GM12872 (cell line): ENCODE results near the gene ESYT2.

Experiments
- CTCF ChIP-seq: IDR thresholded peaks from 3 replicates; pipeline ENCODE4 v1.5.1; 2011; ENCODE audit warnings: low read depth, mild to moderate bottlenecking, low read length, moderate library complexity; ENCODE audit not compliant: insufficient read depth

The ESYT2 gene

GRCh38 chr7:158858592-158859503 lies 29.5 kb upstream of the ESYT2 start:
- no peak for TF ChIP-seq CTCF

GRCh38 chr7:158856883-158857668 lies 27.8 kb upstream of the ESYT2 start:
- no peak for TF ChIP-seq CTCF

GRCh38 chr7:158854681-158855081 lies 25.4 kb upstream of the ESYT2 start:
- no peak for TF ChIP-seq CTCF

DNA sequence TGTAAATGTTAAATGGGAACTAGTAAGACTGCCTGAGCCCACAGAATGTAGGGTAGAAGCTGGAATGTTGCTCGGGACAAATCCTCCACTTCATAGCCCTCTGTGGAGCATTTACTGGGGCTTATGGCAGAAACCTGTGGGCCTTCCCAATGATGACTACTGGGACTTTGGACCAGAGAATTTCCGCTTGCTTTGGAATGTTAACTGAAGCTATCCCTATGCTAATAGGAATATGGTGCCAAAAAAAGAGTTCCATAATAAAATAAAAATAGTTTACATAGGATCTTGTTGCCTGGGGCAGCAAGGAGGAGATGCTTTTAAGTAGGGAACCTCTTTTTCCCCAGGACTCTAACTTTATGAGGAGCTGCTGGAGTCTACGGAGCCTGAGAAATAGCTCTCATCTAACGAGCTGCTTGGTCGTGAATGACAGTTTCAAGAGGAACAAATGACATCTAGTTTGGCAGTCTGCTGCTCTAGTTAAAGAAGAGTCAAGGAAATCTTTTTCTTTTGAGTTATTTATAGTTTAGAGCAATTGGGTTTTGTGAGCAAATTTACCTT lies 21.3 kb upstream of the ESYT2 start:
- TF ChIP-seq CTCF, result no peak

- no peak for TF ChIP-seq CTCF
These were observed 20.6 kb upstream of the ESYT2 start for GRCh38 chr7:158849768-158850544.

- no peak for TF ChIP-seq CTCF
These were observed 20.1 kb upstream of the ESYT2 start for GRCh38 chr7:158849442-158849767.

DNA sequence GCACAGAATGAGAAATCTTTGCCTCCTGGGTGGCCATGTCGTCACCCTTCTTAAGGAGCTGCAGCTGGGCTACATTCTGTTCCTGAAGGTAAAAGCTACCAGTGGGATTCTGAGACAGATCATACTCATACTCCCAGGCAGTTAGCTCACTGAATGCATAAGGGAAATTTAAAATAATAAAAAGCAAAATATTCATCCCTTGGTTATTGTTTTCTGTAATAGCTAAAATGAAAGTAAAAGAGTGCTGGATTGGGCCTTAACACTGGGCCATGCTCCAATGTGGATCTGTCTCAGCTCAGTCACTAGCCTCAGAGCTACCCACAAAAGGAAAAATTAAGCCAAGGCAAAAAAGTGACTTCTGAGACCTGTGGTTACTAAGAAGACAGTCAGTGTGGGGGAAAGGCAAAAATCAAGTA lies 18.1 kb upstream of the ESYT2 start:
- TF ChIP-seq CTCF, result no peak
